ENCODE data around the gene LIM2. TPM values are rescaled to one million over a fixed set of nuclear protein-coding genes. Genes with fewer than 3 reads are reported as not detected.

Gene LIM2
- total RNA-seq, 4 donors from 2014 or later = not detected

- H3K27me3 ChIP-seq = no peaks in the 10 kb centered on the region
- peaks cover 39% of the 10 kb centered on the region for H3K4me1 ChIP-seq
- H3K9me3 ChIP-seq = no peaks in the 10 kb centered on the region
- no peaks in the 10 kb centered on the region for H3K36me3 ChIP-seq
- DNase-seq (ENCODE audit: low spot score in 2 of 2) = peak; percentile 99
- H3K27ac ChIP-seq = peak overlapping the region; percentile 93
- H3K4me3 ChIP-seq = peak overlapping the region; percentile 81
- TF ChIP-seq, protein P1, sequence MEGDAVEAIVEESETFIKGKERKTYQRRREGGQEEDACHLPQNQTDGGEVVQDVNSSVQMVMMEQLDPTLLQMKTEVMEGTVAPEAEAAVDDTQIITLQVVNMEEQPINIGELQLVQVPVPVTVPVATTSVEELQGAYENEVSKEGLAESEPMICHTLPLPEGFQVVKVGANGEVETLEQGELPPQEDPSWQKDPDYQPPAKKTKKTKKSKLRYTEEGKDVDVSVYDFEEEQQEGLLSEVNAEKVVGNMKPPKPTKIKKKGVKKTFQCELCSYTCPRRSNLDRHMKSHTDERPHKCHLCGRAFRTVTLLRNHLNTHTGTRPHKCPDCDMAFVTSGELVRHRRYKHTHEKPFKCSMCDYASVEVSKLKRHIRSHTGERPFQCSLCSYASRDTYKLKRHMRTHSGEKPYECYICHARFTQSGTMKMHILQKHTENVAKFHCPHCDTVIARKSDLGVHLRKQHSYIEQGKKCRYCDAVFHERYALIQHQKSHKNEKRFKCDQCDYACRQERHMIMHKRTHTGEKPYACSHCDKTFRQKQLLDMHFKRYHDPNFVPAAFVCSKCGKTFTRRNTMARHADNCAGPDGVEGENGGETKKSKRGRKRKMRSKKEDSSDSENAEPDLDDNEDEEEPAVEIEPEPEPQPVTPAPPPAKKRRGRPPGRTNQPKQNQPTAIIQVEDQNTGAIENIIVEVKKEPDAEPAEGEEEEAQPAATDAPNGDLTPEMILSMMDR (IDR thresholded peaks at IDR 0.05) = no peak
- TF ChIP-seq POLR2A (IDR thresholded peaks at IDR 0.05) (peak in 1 of 2 donors; percentile 33), POLR2AphosphoS5 (IDR thresholded peaks at IDR 0.05) (peak in 1 of 3 donors; percentile 38)
- under 1% methylated on average over 49 of the region's 54 CpGs for WGBS
Measured at GRCh38 chr19:51366389-51367254, 21.2 kb downstream of the LIM2 start.

- Histone ChIP-seq H3K27ac (peak within 1 kb of the TSS; percentile 93), H3K27me3 (no peaks in the 10 kb centered on the region), H3K4me3 (peak within 1 kb of the TSS; percentile 81), H3K9me3 (no peaks in the 10 kb centered on the region), H3K36me3 (no peaks in the 10 kb centered on the region), H3K4me1 (peaks cover 39% of the 10 kb centered on the region)
- no peak for TF ChIP-seq POLR2A (IDR thresholded peaks at IDR 0.05)
- no peak for TF ChIP-seq POLR2AphosphoS5 (IDR thresholded peaks at IDR 0.05)
- DNase-seq (ENCODE audit: low spot score in 2 of 2) = no peak
- WGBS = 0% methylated on average over 23 of the region's 27 CpGs
Measured at GRCh38 chr19:51365965-51366388, 21.8 kb downstream of the LIM2 start, which contains the start of gene ETFB. TSS of gene ETFB (minus strand) at chr19:51366388. CDS start at chr19:51366326, 62 bp downstream.

DNA sequence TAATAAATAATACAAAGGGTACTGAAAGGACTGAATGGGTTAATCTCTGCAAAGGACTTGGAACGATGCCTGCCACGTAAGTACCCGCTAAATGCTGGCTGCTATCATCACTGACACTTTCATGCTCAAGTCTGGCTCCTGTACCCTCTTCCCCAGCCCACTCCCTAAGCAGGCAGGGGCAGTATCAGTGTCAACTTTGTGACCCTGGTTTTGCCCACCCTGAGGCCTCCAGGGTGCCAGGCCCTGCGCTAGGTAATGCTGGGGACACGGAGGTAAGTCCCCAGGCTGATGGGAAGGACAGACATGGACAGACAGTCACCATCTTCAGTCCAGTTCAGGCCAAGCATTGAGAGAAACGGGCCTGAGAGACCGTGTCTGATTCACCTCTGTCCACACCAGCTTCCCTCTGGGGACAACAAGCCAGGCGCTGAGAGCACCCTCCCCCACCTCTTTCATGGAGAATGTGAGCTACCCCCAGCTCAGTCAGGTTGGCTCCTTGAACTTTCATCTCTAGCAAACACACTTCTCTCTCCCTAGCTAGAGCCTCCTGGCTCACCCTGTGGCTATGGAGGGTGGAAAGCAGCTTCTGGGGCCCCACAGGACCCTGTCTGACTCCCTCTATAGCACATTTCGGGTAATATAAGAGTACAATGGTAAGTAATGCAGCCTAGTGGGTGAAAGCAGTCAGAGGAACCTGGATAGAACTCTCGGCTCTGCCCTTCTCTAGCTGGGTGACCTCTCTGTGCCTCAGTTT is 22.4 kb downstream of the LIM2 start:
- Histone ChIP-seq H3K27me3 (no peaks in the 10 kb centered on the region), H3K36me3 (no peaks in the 10 kb centered on the region), H3K27ac (peak overlapping the region; percentile 93), H3K9me3 (no peaks in the 10 kb centered on the region), H3K4me1 (peaks cover 39% of the 10 kb centered on the region), H3K4me3 (peak overlapping the region; percentile 81)
- WGBS = 13% methylated on average over 9 of the region's 10 CpGs
- DNase-seq (ENCODE audit: low spot score in 2 of 2) = no peak
- TF ChIP-seq POLR2AphosphoS5 (IDR thresholded peaks at IDR 0.05) (no peak), POLR2A (IDR thresholded peaks at IDR 0.05) (no peak), EP300 (IDR thresholded peaks at IDR 0.05) (no peak)
- TF ChIP-seq, protein P1 (IDR thresholded peaks at IDR 0.05) = no peak

GRCh38 chr19:51364200-51365106 is 23.3 kb downstream of the LIM2 start:
- Histone ChIP-seq H3K9me3 (no peaks in the 10 kb centered on the region), H3K27ac (peak overlapping the region; percentile 24), H3K4me3 (peak overlapping the region; percentile 81), H3K36me3 (no peaks in the 10 kb centered on the region), H3K4me1 (peaks cover 39% of the 10 kb centered on the region), H3K27me3 (no peaks in the 10 kb centered on the region)
- 77% methylated on average over 15 of the region's 15 CpGs for WGBS
- TF ChIP-seq EP300 (IDR thresholded peaks at IDR 0.05) (no peak), POLR2AphosphoS5 (IDR thresholded peaks at IDR 0.05) (no peak), POLR2A (IDR thresholded peaks at IDR 0.05) (no peak)
- TF ChIP-seq, protein P1 (IDR thresholded peaks at IDR 0.05) = no peak
- no peak for DNase-seq (ENCODE audit: low spot score in 2 of 2)

GRCh38 chr19:51361239-51361638 is 26.5 kb downstream of the LIM2 start:
- WGBS = 91% methylated on average over 13 of the region's 13 CpGs
- H3K4me3 ChIP-seq = no peak overlapping the region

More at GRCh38 chr19:51361239-51361638, 26.5 kb downstream of the LIM2 start:
- no peak overlapping the region for H3K27ac ChIP-seq
- TF ChIP-seq POLR2AphosphoS5 (IDR thresholded peaks at IDR 0.05) = no peak
- no peak for TF ChIP-seq EP300 (IDR thresholded peaks at IDR 0.05)
- TF ChIP-seq POLR2A (IDR thresholded peaks at IDR 0.05) = no peak
- TF ChIP-seq, protein P1 (IDR thresholded peaks at IDR 0.05) = no peak
- H3K36me3 ChIP-seq = no peaks in the 10 kb centered on the region
- DNase-seq (ENCODE audit: low spot score in 2 of 2) = no peak
- no peaks in the 10 kb centered on the region for H3K27me3 ChIP-seq
- H3K9me3 ChIP-seq = no peaks in the 10 kb centered on the region
- peaks cover 25% of the 10 kb centered on the region for H3K4me1 ChIP-seq

Data from suprapubic skin (tissue), 4 donors.